UCSD-AML1 (cell line): ENCODE results near the gene ARHGAP15.

Experiments
- DNase-seq: peaks from one replicate; lab custom pipeline; 2025; ENCODE audit not compliant: unreplicated experiment; lab: John Stamatoyannopoulos, UW

ARHGAP15 gene

DNA sequence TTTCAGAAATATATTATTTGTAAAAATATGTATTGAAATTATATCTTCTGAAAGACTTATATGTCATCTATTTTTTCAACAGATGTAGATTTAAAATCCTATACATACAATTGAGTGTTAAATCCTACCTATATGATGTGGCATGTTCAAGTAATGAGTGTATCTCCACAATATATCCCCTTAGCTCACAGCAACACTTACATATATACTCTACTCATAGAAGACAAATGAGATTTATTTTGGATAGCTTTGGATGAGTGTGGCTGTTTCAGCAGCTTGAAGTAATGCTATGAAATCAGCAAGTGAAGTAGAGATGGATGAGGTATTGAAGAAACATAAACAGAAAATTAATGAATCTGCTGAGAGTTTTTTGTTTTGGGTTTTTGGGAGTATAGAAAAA, 263.1 kb downstream of the ARHGAP15 start:
- DNase-seq, result no peak

- no peak for DNase-seq
These were observed 264.8 kb downstream of the ARHGAP15 start for GRCh38 chr2:143394062-143394461.

DNA sequence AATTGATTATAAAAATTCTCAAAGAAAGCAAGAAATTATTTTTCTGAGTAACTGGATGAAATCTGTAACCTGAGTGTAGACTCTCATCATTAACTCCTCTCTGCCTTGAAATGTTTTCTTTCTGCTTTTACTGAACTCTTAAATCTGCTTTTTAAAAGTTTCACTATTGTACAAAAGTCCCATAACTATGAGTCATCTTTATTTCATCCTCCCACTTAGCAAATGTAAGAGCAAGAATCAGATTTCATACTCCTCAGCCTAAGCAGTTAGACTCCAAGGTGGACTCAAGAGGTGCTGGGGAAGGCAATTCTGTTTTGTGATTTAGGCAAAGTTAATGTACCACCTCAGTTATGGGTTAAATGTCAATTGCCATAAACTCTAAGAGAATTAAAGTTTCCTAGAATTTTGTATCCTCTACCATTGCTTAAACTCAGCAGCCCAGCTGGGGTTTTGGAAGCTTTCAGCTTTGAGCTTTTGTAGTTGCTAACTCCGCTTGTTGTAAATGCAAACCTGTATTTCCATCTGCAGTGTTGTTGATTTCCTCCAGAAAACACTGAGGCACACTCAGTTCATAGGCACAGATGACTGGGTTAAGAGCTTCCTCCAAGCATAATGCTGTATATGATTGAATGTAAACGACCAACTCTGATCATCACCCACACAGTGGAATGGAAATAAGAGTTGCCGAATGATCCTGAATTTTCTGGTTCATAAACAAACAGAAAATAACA, 268.8 kb downstream of the ARHGAP15 start:
- DNase-seq, result no peak

DNA sequence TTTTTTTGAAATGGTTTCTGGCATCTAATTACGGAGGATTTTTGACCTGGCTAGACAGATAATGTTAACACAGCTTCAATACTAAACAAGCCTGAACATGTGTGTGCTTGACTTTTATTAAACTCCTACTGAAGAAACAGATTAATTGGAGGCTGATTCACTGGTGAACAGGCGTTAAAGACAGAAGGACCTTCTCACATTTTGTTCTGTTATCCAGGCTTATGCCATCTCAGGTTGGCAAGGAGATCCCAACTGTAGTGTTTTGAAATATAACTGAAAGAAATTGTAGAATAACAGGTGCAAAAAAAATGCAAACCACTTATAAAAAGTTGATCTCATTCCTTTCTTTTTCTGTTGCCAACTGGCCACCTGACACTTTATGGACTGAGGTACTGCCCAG, 269.6 kb downstream of the ARHGAP15 start:
- no peak for DNase-seq

DNA sequence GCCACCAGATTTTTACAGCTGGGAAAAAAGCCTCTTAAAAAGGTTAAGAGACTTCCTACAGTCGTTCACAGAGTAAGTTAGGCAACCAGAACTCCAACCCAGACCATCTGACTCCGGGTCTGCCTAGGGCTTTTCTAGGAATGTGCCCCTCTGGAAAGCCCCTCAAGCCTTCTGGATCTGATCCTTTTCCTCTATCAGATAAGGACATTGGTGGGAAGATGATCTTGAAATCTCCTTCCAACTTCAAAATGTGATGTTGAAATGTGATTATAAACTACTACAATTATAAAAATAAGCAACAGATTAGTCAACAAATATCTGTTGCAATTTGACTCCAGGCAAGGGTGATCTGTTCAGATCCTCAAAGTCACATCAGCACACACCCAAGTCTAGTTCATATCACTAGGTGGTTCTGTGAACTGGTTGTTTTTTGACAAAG, 270.4 kb downstream of the ARHGAP15 start:
- no peak for DNase-seq

DNA sequence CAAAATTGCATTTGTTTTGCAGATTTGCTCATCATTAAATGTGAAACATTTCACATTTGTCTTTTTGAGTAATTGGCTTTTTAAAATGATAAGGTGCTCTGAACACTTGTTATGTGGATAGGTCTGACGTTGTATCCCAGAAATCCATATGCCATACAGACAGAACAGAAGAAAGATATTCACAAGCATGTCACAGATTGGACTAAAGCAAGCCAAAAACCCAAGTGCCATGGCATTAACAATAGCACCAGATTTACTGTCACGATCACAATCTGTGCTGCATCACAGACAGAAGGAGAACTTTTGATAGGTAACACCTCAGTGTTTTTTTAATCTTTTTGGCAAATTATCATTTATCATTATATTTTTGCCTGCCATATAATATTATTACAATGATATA, 272.6 kb downstream of the ARHGAP15 start:
- DNase-seq, result no peak

GRCh38 chr2:143402451-143402850, 273.2 kb downstream of the ARHGAP15 start:
- DNase-seq, result no peak

- no peak for DNase-seq
These were observed 281.1 kb downstream of the ARHGAP15 start for GRCh38 chr2:143410082-143410897.

DNA sequence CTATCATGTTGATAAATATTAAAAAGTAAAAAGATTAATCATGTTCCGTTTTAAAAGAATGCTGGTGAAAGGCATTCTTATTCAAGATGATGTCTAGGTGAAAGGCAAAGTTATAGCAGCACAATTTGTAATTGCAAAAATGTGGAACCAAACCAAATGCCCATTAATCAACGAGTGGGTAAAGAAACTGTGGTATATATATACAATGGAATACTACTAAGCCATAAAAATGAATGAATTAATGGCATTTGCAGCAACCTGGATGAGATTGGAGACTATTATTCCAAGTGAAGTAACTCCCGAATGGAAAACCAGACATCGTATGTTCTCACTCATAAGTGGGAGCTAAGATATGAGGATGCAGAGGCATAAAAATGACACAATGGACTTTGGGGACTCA, 286.4 kb downstream of the ARHGAP15 start:
- DNase-seq, result no peak

DNA sequence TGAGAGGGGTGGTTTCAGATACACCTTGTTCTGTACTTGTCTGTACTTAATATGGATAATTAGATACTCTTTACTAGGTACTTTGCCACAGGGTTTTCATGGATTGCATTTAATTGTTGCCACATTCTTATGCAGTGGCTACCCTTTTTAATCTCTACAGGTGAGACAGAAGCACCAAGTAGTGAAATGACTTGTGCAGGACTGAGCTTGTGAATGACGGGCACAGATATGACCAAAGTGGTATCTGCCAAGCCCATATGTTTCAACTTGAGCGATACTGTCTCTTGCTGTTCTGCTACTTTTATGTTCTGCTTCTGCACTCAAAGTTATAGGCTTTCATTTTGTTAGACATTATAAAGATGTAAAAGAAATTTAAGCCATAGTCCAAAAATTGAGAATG, 288.2 kb downstream of the ARHGAP15 start:
- DNase-seq, result no peak

- no peak for DNase-seq
These were observed 291.1 kb downstream of the ARHGAP15 start for GRCh38 chr2:143420313-143420712.

DNA sequence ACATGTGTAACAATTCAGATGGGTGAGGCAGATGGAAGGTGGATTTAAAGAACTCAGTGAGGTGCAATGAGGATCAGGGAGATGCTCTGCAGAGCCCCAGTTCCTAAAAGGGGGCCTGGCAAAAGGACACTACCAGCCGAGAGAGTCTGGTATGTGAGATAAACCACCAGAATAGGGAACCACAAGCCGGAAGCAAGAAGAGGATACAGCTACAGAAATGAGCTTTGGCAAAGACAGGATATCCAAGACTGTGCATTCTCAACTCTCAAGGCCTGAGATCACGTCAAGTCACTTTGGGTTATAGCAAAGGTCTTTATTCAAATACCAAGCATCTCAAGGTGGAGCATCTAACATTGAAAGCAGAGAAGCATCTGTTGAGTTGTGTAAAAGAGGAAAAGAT, 293.5 kb downstream of the ARHGAP15 start:
- peak; percentile 21 for DNase-seq

- no peak for DNase-seq
These were observed 296.7 kb downstream of the ARHGAP15 start for GRCh38 chr2:143425896-143426295.

DNA sequence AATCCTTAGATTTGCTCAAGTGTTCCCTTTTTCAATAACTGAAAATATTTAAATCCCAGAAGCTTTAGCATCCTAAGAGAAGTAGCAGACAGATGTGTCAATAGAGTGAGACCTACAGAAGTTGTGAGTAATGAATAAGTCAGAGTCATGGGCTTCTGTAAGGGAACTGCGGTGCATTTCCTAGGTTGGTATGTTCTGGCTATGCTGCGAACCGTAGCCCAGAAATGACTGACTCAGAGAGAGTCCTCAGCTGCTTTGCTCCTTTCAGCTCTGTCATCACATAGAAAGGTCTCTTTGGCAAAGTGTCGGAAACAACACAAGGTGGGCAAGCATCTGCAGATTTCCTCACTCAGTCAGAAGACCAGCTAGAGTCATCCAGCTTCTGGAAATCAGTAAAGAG, 297.1 kb downstream of the ARHGAP15 start:
- DNase-seq, result no peak

DNA sequence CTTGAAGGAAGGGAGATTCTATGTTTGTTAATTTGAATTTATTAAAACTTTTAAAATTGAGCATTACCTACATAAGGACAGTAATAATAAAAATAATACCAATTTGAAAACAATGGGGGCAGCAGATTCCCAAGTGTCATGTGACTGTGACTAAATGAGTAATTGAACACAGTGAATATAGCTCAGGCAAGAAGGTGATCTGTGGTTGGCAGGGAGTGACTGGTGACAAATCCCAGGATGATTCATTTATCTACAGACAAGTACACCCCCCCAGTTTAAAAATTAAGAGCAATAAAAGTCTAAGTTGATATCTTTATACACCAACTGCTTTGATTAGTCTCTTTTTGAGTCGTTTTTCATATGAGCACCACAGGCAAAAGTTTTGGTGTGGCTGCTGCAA, 299.5 kb downstream of the ARHGAP15 start:
- no peak for DNase-seq

GRCh38 chr2:143429932-143430679, 300.9 kb downstream of the ARHGAP15 start:
- DNase-seq, result no peak

GRCh38 chr2:143431316-143431715, 302.1 kb downstream of the ARHGAP15 start:
- no peak for DNase-seq

DNA sequence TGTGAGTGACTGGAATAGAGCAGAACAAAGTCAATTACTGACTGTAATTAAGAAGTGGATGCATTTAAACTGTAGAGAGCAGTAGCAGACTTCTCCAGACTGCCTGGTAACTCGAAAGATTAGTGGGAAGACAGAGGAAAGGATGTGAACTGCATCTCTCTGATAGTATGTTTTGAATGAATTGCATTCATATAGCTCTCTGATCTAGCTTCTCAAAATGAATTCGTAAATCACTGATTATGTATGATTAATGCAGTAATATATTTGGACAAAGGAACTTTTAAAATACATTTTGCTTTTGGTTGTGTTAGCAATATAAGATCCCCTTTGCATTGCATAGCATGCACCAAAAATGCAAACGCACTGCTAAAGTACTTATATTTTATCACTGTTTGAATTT, 304.0 kb downstream of the ARHGAP15 start:
- DNase-seq, result no peak

GRCh38 chr2:143433840-143434239, 304.6 kb downstream of the ARHGAP15 start:
- no peak for DNase-seq

DNA sequence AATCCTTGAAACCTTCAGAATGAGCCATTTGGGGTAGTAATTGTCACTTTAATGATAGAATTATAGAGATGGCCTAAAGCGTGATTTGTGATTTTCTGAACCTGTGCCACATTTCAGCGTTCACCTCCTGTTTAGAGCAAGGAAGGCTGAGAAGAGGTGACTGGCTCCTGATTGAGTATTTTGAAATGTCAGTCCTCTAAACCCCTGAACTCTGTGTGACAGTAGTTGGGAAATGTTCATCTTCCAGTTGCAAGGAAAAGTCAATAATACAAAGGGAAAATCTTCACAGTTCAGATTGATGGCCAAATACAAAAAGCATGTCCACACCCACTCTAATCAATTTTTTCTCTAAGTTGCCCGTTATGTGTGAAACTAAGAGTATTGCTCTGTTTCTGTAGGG, 305.2 kb downstream of the ARHGAP15 start:
- no peak for DNase-seq

- no peak for DNase-seq
These were observed 305.9 kb downstream of the ARHGAP15 start for GRCh38 chr2:143435131-143435530.

GRCh38 chr2:143436951-143437350, 307.7 kb downstream of the ARHGAP15 start:
- DNase-seq, result no peak
